Left lobe of liver (tissue), 2 donors: ENCODE results near the gene FAM151B. TPM values are rescaled to one million over a fixed set of nuclear protein-coding genes. Genes with fewer than 3 reads are reported as not detected.
A peak's percentile ranks its signal among the peaks of the same experiment; 100 is the strongest.
"Not testable (repeated sequence)": the region's sequence is repeated elsewhere in the genome, so short reads cannot be mapped to it uniquely, and the experiment has no call there.

Experiments
- ATAC-seq: fragments of 200-7000 bp; cut with Tn5 transposase; one replicate; pipeline ENCODE4 v1.9.1; 2020; ENCODE audit warnings: mild to moderate bottlenecking, moderate library complexity
- DNase-seq: peaks from one replicate; pipeline ENCODE4 v3.0.0-alpha.2; 2020; ENCODE audit warnings: low spot score
- total RNA-seq: library from RNA; stranded (reverse); gene quantifications from one replicate; pipeline ENCODE4 v1.2.1, GENCODE V29; 2021
- donor health status: DM: no; HTN: no; CAD: no; lungs with moderate emphysema.
- donor health status: DM: no; HTN: yes; CAD: no.

FAM151B gene
- total RNA-seq, 1 donor from 2014 or later: 1.2 TPM

DNA sequence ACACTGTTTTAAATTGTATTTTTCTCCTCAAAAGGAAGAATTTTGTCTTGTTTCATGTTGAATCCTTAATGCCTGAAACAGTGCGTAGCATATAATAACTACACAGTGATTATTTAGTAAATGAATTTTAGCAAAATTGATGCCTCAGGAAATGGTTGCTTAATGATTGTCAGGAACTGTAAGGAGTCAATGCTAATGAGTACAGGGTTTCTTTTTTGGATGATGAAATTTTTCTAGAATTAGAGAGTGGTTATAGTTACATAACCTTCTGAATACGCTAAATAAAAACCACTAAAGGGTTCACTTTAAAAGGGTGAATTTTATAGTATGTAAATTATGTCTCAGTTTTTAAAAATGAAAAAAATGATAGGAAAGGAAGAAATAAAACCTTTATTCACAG, 14.9 kb downstream of the FAM151B start:
- DNase-seq (no peak), ATAC-seq (no peak)

DNA sequence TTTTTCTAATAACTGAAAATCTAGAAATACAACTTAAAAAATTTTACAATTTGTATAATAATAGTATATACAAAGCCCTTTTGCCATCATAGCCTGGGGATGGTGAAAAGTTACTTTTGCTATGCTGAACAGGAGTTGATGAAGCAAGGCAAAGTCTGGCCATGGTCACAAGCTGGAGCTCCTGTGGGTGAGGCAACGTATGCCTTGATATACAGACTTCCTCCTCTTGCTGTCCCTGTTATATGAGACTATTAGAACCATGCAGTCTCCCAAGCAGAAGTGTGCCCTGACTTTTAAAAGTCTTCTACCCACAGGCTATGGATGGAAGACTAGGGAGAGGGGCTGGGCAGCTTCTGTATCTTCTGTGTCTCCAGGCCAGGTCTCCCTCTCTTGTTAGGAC, 15.7 kb downstream of the FAM151B start:
- no peak for ATAC-seq

DNA sequence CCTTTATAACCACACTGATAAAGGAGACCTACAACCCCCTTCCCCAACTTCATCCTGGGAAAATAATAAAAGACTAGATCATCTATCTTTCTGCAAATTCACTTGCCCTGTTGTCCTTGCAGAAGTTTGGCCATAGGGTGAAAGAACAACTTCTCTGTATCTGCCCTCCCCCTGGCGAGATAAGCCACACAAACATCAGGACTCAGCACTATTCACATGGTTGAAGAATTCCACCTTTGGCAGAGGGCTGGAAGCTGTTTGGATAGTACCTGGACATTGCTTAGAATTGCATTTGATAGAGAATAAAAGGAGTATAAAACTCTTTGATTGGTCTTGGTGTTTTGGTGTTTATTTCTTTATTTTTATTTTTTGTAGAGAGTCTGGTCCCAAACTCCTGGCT, 16.9 kb downstream of the FAM151B start:
- DNase-seq (no peak), ATAC-seq (peak; percentile 73)

More for the DNA sequence above, 15.7 kb downstream of the FAM151B start:
- no peak for DNase-seq

DNA sequence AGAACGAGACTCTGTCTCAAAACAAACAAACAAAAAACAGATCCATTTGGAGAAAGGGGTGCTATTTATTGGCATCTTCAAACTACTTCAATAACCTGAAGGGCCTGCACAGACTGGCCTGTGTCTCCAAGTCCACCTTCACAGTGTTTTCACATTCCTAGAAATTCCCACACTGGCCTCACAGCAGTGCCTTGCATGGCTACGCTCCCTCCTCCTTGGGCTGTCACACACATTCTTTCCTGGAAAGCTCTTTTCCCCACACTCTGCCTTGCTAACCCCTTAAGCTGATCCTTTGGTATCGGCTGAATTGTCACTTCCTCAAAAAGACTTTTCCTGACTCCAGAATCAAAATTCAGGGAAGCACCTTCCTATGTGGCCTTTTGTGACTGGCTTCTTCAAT, 19.8 kb downstream of the FAM151B start:
- no peak for ATAC-seq

DNA sequence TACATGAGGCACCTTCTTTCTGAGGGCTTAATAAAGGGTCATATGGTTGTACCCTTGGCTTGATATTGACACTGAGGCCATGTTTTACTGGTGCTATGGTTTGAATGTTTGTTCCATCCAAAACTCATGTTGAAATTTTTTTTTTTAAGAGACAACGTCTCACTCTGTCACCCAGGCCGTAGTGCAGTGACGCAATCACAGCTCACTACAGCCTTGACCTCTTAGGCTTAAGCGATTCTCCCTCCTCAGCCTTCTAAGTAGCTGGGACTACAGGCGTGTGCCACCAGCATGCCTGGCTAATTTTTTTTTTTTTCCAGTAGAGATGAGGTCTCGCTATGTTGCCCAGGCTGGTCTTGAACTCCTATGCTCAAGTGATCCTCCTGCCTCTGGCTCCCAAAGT, 20.9 kb downstream of the FAM151B start:
- no peak for ATAC-seq

More for the DNA sequence above, 19.8 kb downstream of the FAM151B start:
- no peak for DNase-seq

DNA sequence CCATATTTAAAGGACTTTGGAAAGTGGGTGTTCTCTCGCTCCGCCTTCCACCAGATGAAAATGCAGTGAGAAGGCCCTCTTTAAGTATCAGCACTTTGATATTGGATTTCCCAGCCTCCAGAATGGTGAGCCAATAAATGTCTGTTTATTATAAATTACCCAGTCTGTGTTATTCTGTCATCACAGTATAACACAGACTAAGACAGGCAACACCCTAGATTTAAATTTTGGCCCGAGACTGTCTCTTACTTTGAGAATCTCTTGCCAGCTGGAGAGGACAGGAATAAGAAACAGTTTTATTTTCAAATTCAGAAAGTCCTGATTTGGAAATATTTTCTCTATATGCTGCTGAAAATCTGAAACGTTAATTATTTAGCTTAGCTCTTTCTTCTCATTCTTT, 21.5 kb downstream of the FAM151B start:
- ATAC-seq (no peak), DNase-seq (no peak)

More for the DNA sequence above, 20.9 kb downstream of the FAM151B start:
- no peak for DNase-seq

DNA sequence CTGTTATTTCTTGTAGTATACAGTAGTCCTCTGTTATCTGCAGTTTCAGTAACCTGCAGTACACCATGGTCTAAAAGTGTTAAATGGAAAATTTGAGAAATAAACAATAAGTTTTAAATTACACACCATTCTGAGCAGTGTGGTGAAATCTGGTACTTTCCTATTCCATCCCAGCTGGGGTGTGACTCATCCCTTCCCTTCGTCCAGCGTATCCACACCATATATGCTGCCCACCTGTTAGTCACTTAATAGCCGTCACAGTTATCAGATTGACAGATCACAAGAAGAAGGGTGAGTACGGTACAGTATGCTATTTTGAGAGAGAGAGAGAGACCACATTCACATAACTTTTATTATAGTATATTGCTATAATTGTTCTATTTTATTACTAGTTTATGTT, 28.9 kb downstream of the FAM151B start:
- no peak for ATAC-seq
- no peak for DNase-seq

DNA sequence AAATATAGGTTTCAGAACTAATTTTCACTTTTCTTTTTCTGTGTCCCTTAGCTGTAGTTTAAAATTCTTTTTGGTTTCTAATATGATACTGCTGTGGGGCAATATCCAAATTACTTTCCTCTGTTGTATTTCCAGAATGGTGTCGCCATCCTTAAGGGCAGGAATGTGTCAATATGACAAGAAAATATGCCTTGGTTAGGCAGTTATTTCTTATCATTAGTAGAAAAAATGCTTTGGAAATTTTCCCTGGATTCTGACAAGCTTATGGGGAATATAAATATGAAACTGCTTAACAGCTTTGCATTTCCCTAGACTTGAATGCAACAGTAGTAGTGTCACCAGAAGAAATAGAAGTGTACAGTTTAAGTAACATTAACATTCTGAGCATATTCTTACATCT, 52.8 kb downstream of the FAM151B start:
- DNase-seq (no peak), ATAC-seq (no peak)

DNA sequence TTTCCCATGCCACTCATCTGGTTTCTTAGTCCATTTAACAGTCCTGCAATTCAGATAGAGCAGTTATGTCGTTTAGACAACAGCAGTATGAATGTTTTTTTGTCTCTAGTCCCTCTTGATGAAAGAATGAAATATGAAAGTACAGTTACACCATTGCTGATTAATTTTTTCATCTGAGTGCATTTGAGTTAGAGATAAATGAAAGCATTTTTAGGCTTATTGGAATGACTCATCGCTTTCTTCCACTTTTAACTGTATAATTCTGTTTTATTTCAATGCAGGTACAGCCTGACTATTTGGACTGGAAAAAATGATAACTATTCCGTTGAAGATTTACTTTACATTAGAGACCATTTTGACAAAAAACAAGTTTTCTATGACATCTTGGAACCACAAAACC, 53.5 kb downstream of the FAM151B start:
- DNase-seq (no peak), ATAC-seq (no peak)

DNA sequence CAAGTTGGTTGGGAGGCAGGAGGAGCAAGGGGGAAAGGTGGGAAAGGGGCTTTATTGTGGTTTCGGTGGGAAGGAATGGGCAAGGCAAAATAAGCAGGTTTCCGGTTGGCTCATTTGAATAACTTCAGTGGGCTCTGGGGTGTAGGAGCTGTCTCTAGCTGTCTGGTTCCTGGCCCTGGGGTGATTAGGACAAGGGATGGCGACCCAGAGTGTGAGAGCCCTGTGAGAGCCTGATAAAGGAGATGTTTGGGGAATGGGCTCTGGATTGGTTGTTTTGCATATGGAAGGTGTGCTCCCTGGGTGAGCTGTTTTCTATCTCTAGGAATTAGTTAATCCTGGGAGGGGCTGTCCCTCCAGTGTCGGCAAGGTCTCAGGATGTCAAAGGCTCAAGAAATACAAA, 66.7 kb downstream of the FAM151B start:
- ATAC-seq: no peak
- no peak for DNase-seq

DNA sequence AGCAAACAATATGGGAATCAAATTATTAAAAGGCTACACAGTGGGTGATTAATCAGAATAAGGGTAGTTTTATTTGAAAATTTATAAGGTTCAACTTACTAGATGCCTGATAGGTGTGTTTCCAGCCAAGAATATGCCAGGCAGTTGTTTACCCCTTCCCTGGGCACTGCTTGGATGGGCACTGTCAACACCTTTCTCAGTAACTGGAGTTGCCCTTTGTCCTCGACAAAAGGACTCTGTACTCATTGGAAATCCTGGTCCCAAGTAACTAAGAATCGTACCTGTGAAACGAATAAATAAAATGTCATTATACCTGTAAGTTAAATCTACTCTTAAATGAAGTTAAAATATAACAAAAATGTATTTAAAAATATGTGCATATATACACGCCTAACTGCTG, 67.2 kb downstream of the FAM151B start:
- ATAC-seq: peak; percentile 90

DNA sequence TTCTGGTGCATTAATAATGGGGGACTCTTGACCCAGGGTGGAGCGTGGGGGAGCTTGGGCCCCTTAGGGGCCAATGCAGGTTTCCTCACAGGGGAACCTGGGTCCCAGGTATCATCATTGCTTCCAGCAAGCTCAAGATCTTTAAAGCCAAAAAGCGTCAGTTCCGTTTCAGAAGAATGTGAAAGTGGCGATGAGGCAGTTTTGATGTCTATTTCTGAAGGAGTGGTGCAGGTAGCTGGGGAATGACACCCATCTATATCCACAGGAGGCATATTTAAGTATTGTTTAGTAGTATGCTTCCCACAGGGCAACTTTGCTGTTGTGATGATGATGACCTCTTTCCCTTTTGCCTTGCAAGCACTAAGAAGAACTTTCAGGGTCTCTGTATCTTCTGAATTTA, 71.3 kb downstream of the FAM151B start:
- DNase-seq: no peak
- no peak for ATAC-seq

More for the DNA sequence above, 67.2 kb downstream of the FAM151B start:
- no peak for DNase-seq

DNA sequence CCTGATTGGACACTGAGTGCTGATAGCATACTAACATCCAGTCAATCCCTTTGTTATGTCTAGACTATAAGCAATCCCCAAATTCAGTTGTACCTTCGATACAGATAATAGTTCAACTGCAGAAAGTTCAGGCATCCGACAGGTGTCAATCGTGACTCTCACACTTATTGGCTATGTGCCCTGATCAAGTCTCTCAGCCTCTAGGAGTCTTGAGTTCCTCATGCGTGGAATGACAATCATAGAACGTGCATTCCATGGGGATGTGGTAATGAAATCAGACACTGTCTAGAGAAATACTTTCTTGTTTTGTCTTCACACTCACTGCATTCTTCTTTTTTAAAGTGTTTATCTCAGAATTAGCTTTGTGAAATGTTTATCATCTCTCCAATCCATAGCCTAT, 77.4 kb downstream of the FAM151B start:
- DNase-seq (no peak), ATAC-seq (no peak)

DNA sequence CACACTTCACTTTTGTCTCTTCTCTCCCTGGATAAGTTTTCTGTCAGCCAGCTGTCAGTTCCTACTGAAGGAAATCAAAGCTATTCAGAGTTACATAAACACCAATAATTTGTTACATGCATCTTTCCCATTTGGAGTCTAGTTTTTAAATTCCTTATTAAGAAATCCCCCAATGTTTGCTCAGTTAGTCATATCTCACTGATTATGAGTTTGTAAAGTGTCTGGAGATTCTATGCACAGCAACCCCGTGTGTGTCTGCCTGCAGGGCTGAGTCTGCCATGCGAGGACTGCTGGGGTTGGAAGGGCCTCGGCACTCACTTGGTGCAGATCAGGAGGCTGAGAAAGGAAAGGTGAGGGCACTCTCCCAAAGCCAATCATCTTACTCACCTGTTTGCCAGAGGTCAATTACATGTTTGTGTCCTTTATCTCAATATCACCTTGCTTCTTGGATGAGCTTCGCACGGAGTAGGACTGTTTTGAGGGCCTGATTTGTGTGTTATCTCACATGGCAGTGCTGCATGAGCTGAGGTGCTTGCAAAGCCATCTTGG, 78.9 kb downstream of the FAM151B start:
- DNase-seq (no peak), ATAC-seq (no peak)

DNA sequence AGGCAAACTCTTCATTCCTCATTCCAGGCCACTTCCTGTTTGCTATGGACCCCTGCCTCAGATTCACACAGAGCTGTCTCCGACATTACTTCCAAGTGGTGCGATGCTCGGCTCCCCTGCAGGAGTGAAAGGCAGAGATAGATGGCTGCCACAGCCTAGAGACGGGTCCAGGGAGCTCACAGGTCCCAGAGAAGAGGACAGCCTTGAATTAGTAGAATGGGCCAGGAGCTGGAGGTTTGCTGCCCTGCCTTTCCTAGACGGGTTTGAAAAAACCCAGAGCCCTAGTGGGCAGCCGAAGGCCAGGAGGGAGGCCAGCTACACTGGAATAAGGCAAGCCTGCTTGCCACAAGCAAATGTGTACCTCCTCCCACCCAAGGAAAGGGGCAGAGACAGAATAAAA, 80.4 kb downstream of the FAM151B start:
- no peak for DNase-seq
- ATAC-seq: no peak

DNA sequence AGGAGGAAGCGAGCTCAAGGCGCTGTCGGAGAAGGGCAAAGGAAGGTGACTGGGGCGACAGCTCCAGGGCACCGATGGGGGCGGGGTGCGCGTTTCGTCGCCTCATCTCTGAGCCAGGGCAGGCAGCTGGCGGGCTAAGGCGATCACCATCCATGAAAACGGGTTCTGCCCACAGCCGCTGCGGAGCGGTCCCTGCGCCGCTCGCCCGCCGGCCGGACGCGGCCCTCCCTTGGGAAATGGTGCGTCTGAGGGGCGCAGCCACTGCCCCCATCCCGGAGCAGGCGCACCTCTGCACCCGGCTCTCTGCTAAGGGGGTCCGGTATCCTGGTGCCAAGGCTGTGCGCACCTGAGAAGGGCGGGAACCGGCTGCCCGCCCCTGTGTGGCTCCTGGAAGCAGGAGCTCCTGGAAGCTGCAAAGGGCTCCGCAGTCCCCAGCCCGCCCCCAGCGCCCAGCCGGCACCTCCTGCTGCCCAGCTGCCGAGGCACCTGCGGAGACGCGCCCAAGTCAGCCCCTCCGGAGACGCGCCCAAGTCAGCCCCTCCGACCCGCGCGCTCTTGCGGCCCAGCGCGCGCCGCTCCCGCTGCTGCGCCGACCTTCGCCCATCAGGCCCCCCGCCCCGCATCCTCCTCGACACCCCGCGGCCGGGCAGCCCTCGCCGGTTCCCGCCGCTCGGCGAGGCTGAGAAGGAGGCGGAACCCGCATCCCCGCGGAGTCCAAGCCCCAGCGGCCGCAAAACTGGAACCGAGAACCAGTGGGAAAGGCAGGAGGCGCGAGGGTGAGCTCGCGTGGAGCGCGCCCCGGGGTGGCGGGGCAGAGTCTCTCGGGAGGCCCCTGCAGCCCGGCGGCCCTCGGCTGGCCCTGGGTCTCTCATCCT, 81.4 kb downstream of the FAM151B start:
- no peak for DNase-seq
- peak; percentile 28 for ATAC-seq

DNA sequence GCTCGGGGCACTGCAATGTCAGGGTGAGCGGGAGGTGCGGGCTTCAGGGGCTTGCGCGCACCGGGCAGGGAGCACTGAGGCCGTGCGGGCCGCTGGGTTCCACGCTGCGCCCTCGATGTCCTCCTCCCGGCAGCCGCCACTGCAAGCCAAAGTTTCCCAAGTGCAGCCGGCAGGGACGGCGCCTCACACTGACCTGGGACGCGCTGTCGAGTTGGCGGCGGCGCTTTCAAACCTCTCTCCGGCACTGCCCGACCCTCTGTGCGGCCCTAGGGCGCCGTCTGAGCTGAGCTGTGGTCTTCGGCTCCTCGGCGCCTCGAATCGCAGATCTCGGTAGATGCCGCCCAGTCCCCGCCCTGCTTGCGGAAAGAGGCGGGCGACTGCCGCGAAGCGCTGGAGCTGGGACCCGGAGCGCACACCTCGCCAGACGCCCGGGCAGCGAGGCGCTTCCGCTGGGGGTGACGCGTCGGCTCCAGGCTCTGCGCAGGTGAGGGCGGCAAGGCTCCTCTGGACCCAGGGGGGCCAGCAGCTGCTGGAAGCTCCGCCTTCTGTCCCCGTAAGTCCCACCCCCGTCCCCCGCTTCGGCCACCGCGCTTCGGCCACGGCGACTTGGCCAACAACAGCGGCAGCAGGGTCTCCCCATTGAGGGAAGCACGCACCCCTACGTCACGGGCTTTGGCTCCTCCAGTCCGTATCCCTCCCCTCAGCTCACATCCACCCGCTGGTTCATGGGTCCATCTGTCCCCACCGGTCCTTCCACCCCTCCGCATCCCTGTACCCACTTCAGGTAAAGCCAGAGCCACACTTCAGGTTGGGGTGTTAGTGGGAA, 82.3 kb downstream of the FAM151B start, which contains the start of gene ANKRD34B:
Gene ANKRD34B (minus strand): TSS at position 320 of the 826 bp plus-strand sequence. CDS start 10,261 bp downstream, outside the sequence.
- ATAC-seq (peak; percentile 55), DNase-seq (no peak)

DNA sequence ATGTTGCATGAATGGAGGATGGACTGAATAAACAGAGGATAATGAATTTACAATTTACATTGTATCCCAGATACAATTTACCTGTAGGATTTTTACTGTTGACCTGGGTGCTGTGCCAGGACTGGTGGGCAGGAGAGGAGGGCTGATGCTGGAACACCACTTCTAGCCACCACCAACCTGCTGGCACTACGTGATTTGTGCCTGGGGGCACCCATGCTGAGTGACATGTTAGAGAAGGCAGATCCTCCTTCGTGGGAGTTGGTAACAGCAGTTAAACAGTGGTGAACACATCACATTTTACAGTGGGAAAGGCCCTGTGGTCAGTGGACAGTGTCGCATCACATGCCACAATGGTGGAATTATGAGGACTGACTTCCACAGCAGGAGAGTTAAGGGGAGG, 85.2 kb downstream of the FAM151B start:
- DNase-seq (no peak), ATAC-seq (no peak)

DNA sequence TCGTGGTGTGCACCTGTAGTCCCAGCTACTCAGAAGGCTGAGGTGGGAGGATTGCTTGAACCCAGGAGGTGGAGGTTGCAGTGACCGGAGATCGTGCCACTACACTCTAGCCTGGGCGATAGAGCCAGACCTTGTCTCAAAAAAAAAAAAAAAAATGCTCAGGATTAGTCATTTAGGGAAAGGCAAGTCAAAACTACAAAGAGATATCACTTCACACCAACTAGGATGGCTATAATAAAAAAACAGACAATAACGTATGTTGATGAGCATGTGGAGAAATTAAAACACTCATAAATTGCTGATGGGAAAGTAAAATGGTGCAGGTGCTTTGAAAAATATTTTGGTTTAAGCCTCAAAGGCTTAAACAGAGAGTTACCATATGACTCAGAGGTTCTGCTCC, 88.5 kb downstream of the FAM151B start:
- ATAC-seq (no peak), DNase-seq (no peak)

DNA sequence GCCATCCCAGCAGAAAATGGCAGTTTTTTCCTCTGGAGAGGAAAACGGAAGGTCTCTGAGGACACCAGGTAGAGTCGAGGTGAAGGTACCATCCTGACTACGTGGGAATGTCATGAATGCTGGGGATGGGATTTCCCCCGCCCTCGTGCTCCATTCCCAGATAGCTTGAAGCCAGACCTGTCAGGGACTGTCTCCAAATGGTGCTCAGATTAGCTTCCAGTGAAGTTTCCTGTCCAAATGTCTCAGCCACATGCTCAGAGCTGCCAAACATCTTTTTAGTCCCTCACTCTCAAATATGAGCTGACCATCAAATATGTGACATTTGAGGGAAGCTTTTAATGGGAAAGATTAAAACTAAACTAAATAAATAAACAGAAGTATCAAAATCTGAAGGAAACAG, 89.8 kb downstream of the FAM151B start:
- ATAC-seq (no peak), DNase-seq (no peak)

DNA sequence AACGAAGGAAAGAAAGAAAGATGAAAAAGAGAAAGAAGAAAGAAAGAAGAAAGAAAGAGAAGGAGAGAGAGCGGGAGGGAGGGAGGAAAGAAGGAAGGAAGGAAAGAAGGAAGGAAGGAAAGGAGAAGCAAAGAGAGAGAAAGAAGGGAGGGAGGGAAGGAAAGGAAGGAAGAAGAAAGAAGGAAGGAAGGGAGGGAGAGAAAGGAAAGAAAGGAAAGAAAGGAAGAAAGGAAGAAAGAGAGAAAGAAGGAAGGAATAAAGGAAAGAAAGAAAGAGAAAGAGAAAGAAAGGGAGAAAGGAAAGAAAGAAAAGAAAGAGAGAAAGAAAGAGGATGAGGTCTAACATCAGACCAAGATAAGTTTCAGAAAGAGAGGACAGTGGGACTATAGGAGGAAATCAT, 91.2 kb downstream of the FAM151B start:
- DNase-seq (no peak), ATAC-seq (no peak)

DNA sequence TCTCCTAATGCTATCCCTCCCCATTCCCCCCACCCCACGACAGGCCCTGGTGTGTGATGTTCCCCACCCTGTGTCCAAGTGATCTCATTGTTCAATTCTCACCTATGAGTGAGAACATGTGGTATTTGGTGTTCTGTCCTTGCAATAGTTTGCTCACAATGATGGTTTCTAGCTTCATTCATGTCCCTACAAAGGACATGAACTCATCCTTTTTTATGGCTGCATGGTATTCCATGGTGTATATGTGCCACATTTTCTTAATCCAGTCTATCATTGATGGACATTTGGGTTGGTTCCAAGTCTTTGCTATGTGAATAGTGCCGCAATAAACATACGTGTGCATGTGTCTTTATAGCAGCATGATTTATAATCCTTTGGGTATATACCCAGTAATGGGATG, 92.4 kb downstream of the FAM151B start:
- not testable (repeated sequence) for DNase-seq, ATAC-seq
